NCI-H2171 (cell line): Measurements from ENCODE around the gene SPDEF.

Experiments used
- DNase-seq: peaks from one replicate; lab custom pipeline; 2025; lab: John Stamatoyannopoulos, UW

SPDEF gene

DNA sequence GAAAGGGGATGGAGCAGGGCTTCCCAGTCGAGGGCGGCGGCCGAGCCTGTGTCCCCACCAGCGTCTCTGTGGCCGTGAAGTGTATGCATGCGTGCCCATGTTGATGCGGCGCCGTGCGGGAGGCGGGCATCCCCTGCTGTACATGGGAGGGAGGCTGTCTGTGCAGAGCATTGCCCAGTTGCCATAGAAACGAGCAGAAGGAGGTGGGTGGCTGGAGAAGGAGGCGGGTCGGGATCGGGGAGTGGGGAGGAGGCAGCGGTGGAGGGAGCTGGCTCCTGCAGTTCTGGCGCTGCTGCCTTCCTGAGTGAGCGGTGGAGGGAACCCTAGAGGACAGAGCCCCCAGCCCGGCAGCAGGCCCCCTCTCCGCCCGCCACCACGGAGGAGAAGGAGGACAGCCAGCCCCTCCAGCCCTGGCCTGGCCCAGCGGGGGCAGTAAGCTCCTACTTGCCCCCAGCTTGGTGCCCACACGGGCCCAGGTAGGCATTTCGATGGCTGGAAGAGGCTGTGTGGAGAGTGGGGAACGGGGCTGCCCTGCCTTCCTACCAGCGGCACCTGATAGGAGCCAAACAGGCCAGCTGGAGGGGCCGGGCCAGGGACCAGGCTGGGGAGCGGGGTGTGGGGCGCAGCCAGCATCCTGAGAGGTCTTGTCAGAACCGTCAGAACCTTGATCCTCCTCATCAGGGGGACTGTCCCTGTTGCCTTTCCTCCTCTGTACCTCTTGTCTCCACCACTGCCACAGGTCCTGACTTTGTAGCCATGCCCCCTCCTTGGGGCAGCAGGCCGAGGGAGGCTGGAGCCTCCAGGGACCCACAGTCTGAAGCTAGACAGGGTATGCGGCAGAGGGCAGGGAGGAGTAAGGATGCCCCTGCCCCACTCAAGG lies 41.3 kb downstream of the SPDEF start:
- DNase-seq, result no peak

- DNase-seq, result no peak
These were observed 42.0 kb downstream of the SPDEF start for GRCh38 chr6:34514112-34514511.

GRCh38 chr6:34513646-34514045 lies 42.5 kb downstream of the SPDEF start:
- peak; percentile 49 for DNase-seq

- DNase-seq, result no peak
These were observed 43.4 kb downstream of the SPDEF start for GRCh38 chr6:34512738-34513115.

DNA sequence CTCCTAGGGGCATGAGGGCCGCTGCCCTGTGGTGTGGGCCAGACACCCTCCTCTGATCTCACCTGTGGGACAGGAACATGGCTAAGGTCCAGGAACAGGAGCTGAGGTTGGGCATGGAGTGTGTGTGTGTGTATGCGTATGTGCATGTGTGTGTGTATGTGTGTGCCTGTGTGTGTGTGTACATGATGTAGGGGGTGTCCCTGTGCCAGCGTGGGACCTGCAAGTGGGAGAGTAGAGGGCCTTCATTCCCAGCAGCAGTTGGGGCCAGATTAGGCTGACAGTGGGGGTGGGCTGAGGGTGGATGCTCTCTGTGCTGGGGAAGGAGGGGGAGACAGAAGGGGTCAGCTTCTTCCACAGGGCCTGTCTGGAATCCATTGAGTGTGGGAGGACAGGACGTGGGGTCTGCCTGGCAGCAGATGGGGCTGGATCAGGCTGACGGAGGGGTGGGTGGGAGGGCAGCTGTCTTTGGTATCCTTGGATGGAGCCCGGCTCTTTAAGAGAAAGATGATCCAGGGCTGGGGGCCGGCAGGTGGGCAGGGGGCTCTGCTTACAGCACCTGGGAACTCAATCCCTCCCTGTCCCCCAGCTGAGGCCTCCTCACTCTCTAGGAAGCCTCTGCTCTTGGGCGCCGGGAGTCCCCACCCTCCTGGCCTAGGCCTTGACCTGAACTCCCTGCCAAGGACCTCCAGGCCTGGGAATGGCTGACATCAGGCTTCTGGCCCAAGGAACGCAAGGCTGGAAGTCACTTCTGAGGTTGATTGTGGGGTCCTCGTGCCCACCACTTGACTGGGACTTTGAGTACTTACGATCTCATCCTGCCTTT lies 44.0 kb downstream of the SPDEF start:
- DNase-seq, result no peak

DNA sequence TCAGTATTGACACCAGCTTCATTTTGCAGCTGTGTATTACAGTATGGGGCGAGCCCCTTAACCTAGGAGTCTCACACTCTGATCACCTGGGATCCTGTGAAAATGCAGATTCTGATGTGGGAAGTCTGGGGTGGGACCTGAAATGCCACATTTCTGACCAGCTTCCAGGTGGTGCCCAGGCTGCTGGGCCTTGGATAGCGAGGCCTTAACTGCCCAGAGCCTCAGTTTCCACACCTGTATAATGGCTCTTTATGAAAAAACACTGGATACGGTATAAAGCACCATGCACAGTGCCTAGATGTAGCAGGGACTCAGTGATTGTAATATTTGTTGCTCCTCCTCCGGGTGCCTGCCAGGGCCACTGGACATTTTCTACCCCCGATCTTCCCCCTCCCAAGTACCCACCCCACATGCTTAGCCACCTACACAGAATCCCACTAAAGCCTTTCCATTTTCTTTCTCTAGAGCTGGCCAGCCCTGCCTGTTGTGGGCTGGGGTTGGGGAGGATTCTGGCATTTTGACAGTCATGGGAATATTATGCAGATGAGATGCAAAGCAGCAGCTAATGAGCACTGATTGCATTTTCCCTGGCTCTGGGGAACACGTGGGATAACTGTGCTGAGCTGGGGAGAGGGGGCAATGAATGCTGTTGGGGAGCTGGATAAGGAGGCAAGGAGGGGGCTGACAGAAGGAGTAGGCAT lies 44.8 kb downstream of the SPDEF start:
- DNase-seq, result no peak

GRCh38 chr6:34510299-34510698 lies 45.8 kb downstream of the SPDEF start:
- DNase-seq, result no peak

GRCh38 chr6:34509782-34510181 lies 46.3 kb downstream of the SPDEF start:
- no peak for DNase-seq

DNA sequence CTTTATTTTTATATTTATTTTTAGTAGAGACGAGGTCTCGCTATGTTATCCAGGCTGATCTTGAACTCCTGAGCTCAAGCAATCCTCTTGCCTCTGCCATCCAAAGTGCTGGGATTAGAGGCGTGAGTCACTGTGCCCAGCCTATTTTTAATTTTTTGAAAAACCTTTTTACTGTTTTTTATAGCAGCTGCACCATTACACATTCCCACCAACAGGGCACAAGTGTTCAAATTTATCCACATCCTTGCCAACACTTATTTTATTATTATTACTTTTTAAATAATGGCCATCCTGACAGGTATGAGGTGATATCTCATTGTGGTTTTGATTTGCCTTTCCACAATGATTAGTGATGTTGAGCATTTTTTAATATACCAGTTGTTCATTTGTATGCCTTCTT lies 47.7 kb downstream of the SPDEF start:
- no peak for DNase-seq

DNA sequence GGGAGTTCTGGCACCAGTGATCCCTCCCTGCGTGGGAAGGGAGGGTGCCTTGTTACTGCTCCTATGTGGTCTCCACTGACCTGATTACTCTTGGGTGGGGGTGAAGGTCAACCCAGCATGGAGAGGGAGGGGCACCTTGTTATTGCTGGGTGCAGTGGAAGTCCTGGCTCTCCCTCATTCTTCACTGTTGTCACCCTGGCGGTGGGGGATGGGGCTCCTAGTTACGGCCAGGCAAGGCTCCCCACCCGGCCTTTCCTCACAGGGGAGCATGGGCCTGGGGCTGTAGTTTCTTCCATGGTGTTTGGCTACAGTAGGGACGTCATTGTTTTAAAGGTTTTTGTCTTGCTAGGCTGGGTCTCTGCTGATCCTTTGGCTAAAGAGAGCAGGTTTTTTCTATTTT lies 49.4 kb downstream of the SPDEF start:
- no peak for DNase-seq

GRCh38 chr6:34497411-34497810 lies 58.7 kb downstream of the SPDEF start:
- no peak for DNase-seq

- no peak for DNase-seq
These were observed 59.9 kb downstream of the SPDEF start for GRCh38 chr6:34496103-34496685.

DNA sequence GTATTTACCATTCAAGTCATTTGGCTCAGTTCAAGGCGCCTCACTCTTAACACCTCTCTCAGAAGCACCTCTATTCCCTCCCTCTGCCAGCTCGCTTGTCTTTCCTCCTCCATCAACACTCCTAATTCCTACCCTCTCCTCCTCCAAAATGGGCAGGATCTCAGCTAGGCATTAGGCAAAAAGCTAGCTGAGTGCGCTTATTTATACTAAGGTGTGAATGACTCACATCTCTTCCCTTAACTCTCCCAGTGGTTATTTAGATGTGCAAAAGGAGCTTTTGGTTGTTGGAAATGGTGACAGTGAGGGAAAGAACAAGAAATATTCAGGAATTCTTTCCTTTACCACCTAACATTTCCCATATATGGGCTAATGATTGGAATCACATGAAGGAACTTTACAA lies 61.2 kb downstream of the SPDEF start:
- DNase-seq, result no peak

DNA sequence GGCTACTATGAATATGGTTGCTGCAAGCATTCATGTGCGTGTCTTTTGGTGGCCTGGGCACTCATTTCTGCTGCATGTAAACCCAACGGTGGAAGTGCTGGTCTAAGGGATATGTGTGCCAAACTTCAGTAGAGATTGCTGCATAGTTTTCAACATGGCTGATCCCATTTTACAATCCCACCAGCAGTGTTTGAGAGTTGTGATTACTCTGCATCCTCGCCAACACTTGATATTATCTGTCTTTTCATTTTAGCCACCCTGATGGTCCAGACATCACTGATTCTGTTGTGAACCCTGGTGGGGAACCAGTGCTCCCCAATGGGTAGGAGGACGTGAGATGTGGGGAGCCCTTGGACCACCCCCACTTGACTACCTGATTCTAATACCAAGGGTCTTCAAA lies 62.8 kb downstream of the SPDEF start:
- no peak for DNase-seq

GRCh38 chr6:34491091-34491430 lies 65.1 kb downstream of the SPDEF start:
- no peak for DNase-seq

DNA sequence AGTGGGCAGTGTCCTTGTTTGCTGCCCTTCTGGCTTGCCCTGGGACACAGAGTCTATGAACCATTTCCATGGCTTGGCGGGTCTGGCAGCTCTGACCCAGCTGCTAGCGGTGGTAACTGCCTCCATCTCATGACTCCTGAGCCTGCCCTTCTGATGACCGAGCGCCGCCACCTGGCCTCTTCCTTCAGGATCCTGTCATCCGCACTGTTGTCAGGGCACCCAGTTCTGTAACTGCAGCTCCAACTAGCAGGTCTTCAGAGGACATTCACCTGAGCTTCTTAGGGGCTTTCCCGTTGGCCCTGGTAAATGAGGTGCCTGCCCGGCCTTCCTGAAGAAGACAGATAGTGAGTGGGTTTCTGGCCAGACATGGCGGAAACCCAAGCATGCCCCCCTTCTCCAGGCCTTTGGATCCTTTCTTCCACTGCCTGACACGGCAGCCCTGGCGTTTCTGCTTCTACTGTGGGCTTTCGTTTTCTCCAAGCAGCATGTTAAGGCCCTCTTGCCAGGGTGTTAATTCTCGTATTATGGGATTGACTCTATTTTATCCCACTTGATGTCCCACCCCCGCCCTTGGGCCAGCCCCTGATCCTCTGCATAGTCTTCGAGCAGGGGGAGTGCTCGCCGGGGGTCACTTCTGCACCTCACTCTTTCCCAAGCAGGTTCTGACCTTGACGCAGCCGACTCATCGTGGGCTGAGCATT lies 65.6 kb downstream of the SPDEF start:
- DNase-seq, result no peak

DNA sequence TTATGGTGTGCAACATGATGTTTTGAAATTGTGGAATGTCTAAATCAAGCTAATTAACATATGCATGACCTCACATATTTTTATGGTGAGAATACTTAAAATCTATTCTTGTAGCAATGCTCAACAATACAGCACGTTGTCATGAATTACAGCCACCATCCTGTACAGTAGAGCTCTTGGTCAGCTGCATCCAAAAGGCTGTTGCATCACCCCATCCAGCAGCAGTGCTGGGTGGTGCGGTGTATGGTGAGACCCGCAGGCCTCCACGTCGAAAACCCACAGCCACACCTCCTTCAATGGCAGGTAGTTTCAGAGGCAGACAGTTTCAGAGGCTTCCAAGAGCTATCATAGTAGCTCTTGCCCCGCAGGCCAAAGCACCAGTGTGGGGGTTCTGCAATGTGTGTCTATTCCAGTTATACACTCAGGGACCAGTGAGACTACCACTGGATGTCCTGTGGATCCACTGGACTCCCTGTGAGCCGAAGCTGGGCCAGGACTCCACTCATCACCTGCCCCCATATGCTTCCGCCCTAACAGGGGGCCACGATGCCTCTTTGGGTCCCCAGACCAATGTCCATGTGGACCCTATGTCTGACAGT lies 66.8 kb downstream of the SPDEF start:
- DNase-seq, result no peak
